Dermis microvascular lymphatic vessel endothelial cell (primary cell): ENCODE measurements around the gene TUBB2B. TPM values are rescaled to one million over a fixed set of nuclear protein-coding genes. Genes with fewer than 3 reads are reported as not detected.

Experiments
- DNase-seq, 2 donors: peaks; one replicate each; pipeline versions ENCODE4 v3.0.0 to v3.0.0-alpha.2; 2010; ENCODE audit warnings: low read depth in 2 of 2
- total RNA-seq: library from RNA; depleted of rRNA; stranded (reverse); fragments of >200 nt; gene quantifications from 2 replicates; pipeline ENCODE4 v1.2.1, GENCODE V29; 2014

Gene TUBB2B
- total RNA-seq, 1 donor from 2014 or later, result 3.6 TPM

GRCh38 chr6:3235486-3235885 is 8.0 kb upstream of the TUBB2B start:
- no peak for DNase-seq

GRCh38 chr6:3233904-3234303 is 6.5 kb upstream of the TUBB2B start:
- no peak for DNase-seq

- DNase-seq, result no peak
Measured at GRCh38 chr6:3233321-3233720, 5.9 kb upstream of the TUBB2B start.

DNA sequence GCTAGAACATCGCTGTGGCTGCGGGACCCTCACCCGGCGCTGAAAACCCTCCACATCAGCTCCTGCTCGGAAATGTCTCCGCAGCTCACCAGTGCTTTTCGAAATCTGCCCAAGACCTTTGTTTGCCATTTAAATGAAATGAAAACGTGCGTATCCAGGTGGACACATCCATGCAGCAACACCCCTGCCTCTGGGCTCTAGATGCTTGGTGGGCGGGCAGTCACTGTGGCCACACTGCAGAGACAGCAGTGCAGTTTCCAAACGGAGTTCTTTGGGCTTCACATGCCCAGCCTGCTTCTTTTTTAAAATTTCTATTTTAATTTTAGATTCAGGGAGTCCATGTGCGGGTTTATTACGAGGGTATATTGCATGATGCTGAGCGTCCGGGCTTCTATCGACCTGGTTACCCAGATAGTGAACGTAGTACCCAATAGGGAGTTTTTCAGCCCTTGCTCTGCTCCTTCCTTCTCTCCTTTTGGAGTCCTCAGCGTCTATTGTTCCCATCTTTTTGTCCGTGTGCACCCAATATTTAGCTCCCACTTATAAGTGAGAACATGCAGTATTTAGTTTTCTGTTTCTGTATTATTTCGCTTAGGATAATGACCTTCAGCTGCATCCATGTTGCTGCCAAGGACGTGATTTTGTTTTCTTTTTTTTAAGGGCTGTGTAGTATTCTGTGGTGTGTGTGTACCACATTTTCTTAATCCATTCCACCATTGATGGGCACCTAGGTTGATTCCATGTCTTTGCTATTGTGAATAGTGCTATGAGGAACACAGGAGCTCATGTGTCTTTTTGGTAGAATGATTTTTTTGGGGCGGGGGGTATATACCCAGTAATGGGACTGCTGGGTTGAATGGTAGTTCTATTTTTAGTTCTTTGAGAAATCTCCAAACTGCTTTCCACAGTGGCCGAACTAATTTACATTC is 4.8 kb upstream of the TUBB2B start:
- DNase-seq, result no peak

DNA sequence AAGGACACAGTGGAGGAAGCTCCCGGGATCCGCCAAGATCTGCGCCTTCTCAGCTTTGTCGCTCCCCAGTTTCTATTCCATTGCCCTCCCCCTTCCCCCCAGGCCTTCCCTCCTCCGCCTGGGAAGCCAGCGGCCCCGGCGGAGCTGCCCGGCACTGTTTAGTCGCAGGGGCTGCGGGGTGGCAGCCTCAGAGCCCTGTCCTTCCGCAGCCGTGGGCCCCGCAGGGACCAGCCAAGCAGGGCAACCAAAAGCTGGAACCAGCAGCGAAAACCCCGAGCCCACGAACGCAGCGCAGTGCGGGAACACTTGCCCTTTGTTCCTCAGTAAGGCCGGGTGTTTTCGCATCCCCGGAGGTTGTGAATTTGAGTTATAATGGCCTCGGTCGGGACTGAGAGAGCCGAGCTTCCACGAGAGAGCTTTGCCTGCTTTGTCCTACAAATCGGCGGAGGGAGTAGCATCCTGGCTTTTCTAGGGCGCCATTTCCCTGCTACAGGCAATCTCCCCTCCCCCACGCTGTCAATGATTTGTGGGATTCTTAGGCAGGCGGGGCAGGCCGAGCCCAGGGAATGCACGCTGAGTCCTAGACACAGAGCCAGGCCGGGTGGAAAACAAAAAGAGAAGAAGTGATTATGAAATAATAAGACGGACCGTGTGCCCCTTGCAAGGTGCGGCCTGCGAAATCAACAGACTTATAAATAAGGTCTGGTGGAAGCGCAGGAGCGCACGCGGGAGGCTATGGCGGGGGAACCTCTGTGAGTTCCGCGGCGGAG is 4.0 kb upstream of the TUBB2B start:
- DNase-seq, result peak in 1 of 2 donors; percentile 38

DNA sequence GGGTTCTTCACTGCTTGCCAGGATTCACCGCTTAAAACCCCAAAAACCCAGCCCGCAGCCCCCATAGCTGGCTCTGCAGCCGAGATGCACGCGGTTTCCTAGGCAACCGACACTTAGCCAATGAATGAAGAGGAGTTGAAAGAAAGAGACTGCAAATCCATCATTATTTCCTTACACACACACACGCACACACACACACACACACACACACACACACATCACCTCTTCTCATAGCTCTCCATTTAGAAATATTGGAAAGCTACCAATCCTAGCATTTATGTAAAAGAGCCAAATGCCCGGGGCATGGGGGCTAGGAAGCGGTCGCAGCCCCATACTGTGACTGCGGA is 3.4 kb upstream of the TUBB2B start:
- no peak for DNase-seq

GRCh38 chr6:3230256-3230882 is 2.9 kb upstream of the TUBB2B start:
- DNase-seq, result no peak

DNA sequence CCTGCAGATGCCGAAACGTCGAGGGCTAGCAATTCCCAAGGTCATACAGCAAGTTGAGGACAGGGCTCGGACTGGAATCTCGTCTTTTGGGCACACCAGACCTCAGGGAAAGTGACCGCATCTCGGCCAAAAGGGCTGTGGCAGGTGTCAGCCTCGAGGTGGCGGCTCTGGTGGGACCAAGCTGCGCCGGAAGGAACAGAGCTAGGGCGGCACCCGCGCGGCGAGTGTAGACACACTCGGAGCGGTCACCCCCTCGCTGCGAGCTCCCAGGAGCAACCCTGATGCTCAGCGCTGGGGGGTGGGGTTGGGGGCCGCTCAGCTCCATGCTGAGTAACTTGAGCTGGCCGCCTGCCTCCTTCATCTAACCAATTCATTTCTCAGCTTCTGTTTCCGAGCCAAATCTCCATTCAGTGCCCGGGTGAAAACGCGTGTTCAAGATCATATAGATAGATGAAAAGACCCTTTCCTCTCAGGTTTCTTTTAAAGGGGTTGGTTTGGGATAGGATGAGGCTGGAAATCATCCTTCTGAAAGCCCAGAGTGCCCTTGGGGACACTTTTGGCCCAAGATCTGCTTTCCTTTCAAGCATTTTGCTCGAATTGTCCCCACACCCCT is 2.2 kb upstream of the TUBB2B start:
- DNase-seq, result no peak

- peak in 1 of 2 donors; percentile 7 for DNase-seq
Measured at GRCh38 chr6:3228771-3229565, 1.5 kb upstream of the TUBB2B start.

DNA sequence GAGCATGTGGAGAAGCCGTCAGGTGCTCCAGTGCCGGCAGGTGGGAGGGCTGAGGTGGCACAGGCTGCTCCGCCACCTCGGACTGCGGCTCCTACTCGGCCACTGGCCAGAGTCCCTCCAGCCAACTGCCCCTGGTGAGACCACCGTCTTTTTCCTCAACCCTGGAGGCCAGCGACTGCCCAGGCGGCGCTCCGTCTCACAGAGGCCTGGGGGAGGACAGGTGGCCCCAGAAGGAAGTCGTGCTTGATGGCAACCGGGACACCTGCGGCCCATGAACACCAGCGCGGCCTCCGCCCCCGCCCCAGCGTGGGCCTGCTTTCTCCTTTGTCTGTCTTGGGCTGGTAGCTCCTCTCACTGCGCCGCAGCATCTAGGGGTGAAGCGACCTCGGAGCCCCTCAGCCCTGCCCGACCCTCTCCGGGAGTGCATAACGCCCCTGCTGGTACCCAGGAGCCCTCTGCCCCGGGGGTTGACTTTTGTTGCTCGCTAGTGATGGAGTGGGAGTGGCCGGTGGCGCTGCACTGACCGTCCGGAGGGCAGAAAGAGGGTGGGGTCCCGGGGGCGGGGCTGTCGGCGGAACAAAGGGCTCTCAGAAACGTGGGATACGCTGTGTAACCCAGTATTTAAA is 706 bp upstream of the TUBB2B start:
- DNase-seq, result no peak

DNA sequence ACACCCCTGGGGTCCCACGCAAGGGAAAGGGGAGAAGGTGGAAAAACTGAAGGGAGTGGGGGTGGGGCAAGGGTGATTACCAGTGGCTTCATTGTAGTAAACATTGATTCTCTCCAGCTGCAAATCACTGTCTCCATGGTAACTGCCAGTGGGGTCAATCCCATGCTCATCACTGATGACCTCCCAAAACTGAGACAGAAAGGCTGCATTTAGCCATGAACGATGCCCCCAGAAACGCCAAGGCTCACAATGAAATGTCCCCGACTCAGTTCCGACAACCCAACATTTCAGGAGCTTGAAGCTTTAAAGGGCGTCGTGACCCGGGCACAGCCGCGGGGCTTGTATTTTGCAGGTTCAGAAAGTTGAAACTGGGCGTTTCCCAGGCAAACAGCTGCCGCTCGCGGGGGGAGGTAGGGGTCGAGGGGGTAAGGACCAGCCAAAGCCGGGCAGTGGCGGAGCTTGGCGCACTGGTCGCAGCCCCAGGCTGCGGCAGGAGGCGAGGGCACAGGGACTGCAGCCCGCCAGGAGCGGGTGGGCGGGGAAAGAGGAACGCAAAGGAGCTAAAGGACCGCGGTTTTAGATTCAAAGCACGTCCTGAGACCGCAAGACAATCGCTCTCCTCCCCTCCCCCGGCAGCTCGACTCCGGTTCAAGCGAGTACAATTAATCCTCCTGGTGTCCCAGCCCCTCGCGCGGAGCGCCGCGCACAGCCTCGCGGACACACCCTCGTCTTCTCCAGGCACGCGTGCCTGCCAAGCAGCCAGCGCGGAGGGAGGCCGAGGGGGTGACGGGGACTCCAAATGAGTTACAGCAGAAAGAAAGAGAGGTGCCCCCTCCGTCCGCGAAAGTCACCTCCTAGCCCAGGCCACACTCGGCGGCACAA is 731 bp downstream of the TUBB2B start:
- DNase-seq, result no peak

GRCh38 chr6:3226042-3226441 is 1.4 kb downstream of the TUBB2B start:
- DNase-seq, result no peak

- no peak for DNase-seq
Measured at GRCh38 chr6:3222506-3223038, 4.9 kb downstream of the TUBB2B start.

DNA sequence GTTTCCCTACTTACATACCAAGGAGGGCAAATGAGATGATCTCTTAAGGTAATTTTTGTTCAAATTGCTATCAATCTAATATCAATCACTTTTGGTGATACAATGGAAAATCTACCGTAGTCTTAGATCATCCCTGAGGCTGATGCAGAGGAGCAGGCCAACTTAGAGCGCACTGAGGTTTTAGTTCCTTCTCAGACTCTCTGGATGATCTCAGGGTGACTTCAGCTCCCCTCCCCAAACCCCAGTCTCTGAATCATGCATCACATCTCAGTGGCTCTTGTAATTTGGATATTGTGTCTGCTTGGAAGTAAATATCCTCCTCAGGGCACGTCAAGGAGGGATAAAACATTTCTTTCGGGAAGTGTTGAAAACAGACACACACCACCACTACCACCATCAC is 5.9 kb downstream of the TUBB2B start:
- no peak for DNase-seq

- DNase-seq, result no peak
Measured at GRCh38 chr6:3220366-3220765, 7.1 kb downstream of the TUBB2B start.

DNA sequence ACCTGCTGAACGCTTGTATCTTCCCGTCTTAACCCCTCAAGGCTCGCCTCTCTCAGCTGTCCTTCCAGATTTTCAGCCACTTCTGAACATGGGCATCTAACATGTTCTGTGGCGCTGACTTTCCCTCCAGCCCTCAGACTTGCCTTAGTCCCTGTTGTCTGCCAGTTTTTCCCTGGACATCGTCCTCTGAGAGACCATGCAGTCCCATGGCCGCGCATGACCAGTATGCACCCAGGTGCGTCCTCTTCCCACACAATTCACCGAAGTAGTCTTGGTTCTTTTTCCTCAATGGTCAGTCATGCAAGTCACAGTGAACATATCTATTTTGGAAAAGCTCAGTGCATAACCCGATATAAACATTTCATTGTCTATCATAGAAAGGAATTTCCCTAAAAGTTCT is 9.2 kb downstream of the TUBB2B start:
- DNase-seq, result no peak

- DNase-seq, result no peak
Measured at GRCh38 chr6:3217286-3217685, 10.2 kb downstream of the TUBB2B start.

DNA sequence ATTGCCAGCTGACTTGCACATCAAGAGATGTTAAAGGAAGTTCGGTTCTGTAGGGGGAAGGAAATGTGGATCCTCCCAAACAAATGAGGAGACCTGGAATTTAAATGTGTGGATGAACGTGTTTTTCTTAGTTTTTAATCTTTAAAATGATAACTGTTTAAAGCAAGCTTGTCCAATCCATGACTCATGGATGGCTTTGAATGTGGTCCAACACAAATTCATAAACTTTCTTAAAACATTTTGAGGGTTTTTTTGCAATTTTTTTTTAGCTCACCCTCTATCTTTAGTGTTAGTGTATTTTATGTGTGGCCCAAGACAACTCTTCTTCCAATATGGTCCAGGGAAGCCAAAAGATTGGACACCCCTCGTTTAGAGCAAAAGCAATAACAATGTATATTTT is 12.6 kb downstream of the TUBB2B start:
- no peak for DNase-seq

- no peak for DNase-seq
Measured at GRCh38 chr6:3213334-3213695, 14.1 kb downstream of the TUBB2B start.
